ENCODE data around the gene THBS2. TPM values are rescaled to one million over a fixed set of nuclear protein-coding genes. Genes with fewer than 3 reads are reported as not detected.

Gene THBS2
- total RNA-seq, 2 donors from 2014 or later = 16.2 to 24.5 TPM

DNA sequence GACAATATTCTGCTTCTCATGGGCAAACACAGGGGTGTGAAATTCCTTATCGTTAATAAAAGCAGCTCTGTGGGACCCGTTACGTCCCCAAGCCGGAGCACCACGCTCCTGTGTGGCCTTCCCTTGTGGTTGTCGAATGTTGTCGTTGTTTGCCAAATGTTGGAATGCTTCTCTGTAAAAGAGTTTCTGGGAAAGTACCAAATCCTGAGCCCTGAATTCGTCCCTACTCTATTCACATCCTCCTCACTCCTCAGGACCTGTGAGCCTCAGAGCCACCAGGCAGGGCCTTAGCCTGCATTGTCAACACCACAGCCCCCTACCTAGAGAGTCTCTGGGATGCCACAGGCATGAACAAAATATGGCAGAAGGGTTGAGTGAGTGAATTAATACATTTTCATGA is 64.0 kb downstream of the THBS2 start:
- peaks cover 0 to 22% of the 10 kb centered on the region in 2 donors for H3K4me1 ChIP-seq
- H3K36me3 ChIP-seq = no peaks in the 10 kb centered on the region
- no peaks in the 10 kb centered on the region for H3K27me3 ChIP-seq
- no peak for TF ChIP-seq CTCF (IDR thresholded peaks at IDR 0.05)
- DNase-seq (ENCODE audit: low spot score) = no peak
- H3K27ac ChIP-seq = peak overlapping the region; percentile 53 to 64
- no peaks in the 10 kb centered on the region for H3K9me3 ChIP-seq
- no peak overlapping the region for H3K4me3 ChIP-seq

GRCh38 chr6:169189182-169189581 is 64.5 kb downstream of the THBS2 start:
- DNase-seq (ENCODE audit: low spot score) = no peak
- TF ChIP-seq CTCF (IDR thresholded peaks at IDR 0.05) = no peak
- H3K4me3 ChIP-seq = no peak overlapping the region
- H3K27me3 ChIP-seq = no peaks in the 10 kb centered on the region
- H3K9me3 ChIP-seq = no peaks in the 10 kb centered on the region
- no peaks in the 10 kb centered on the region for H3K36me3 ChIP-seq
- peaks cover 0 to 22% of the 10 kb centered on the region in 2 donors for H3K4me1 ChIP-seq
- H3K27ac ChIP-seq = peak overlapping the region; percentile 53 to 64

GRCh38 chr6:169188475-169188874 is 65.2 kb downstream of the THBS2 start:
- Histone ChIP-seq H3K36me3 (no peaks in the 10 kb centered on the region), H3K4me1 (peaks cover 0 to 22% of the 10 kb centered on the region in 2 donors), H3K27ac (no peak overlapping the region), H3K9me3 (no peaks in the 10 kb centered on the region), H3K4me3 (no peak overlapping the region), H3K27me3 (no peaks in the 10 kb centered on the region)
- TF ChIP-seq CTCF (IDR thresholded peaks at IDR 0.05) = no peak
- DNase-seq (ENCODE audit: low spot score) = no peak

- no peak for TF ChIP-seq CTCF (IDR thresholded peaks at IDR 0.05)
- DNase-seq (ENCODE audit: low spot score) = no peak
- Histone ChIP-seq H3K27me3 (no peaks in the 10 kb centered on the region), H3K36me3 (no peaks in the 10 kb centered on the region), H3K4me3 (no peak overlapping the region), H3K27ac (no peak overlapping the region), H3K9me3 (no peaks in the 10 kb centered on the region), H3K4me1 (peaks cover 0 to 22% of the 10 kb centered on the region in 2 donors)
Observed at GRCh38 chr6:169188051-169188470, 65.6 kb downstream of the THBS2 start.

DNA sequence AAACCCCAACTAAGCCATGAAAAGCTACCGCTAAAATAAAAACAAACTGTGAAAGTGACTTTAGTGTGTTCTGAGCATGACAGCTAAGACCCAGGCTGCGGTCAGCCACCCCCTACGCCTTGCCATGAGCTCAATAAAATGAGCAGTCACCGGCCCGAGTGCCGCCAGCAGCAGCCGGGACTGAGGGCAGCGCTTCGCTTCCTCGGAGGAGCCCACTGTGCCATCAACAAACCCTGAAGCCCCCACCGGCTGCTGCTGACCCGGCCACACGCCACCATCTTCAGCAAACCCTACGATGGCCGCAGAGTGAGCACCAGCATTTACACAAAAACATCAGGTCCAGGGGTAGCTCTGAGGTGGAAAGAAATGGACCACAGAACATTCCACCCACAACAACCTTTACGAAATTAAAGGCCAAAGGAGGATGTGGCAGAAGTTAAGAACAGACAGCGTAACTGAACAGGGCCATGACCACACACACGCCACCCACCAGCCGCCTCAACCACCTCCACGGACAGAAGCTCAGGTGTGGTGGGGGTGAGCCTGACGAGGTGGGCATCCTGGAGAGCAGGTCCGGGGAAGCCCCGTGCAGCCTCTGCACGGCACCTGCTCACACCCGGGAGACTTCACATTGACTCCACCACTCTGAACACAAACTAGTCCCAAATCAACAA is 67.0 kb downstream of the THBS2 start:
- no peak for DNase-seq (ENCODE audit: low spot score)
- Histone ChIP-seq H3K4me1 (peaks cover 0 to 22% of the 10 kb centered on the region in 2 donors), H3K4me3 (no peak overlapping the region), H3K9me3 (no peaks in the 10 kb centered on the region), H3K36me3 (no peaks in the 10 kb centered on the region), H3K27me3 (no peaks in the 10 kb centered on the region), H3K27ac (no peak overlapping the region)
- no peak for TF ChIP-seq CTCF (IDR thresholded peaks at IDR 0.05)
